CD4-positive, alpha-beta T cell (primary cell): Measurements from ENCODE around the gene DIAPH1. TPM values are rescaled to one million over a fixed set of nuclear protein-coding genes. Genes with fewer than 3 reads are reported as not detected.
A peak's percentile ranks its signal among the peaks of the same experiment; 100 is the strongest.

Experiments used
- ATAC-seq: fragments of 200-7000 bp; cut with Tn5 transposase; one replicate; pipeline ENCODE4 v1.10.0; 2022; ENCODE audit warnings: mild to moderate bottlenecking; ENCODE audit not compliant: poor library complexity
- CTCF ChIA-PET: fragments of 350-600 bp; sonication (Branson Sonifier 250); formaldehyde crosslinking; loops from one replicate; lab custom pipeline; 2021; ENCODE audit warnings: antibody characterized with exemption, inconsistent platforms; lab: Charles Lee
- POLR2A ChIA-PET: fragments of 350-600 bp; sonication (Branson Sonifier 250); formaldehyde crosslinking; loops from one replicate; lab custom pipeline; 2021; ENCODE audit warnings: antibody characterized with exemption, inconsistent platforms; lab: Charles Lee
- DNase-seq, 14 experiments: peaks; one replicate each; pipeline ENCODE4 v3.0.0-alpha.2; 2013 to 2020; ENCODE audit warnings: mixed read lengths in 2 of 14
- H3K27ac ChIP-seq, 2 donors: one replicate each; pipeline versions ENCODE4 v1.5.1 to v1.7.0; 2013; ENCODE audit warnings: low read length in 2 of 2, low read depth in 1 of 2, mild to moderate bottlenecking in 1 of 2
- H3K27me3 ChIP-seq, 2 experiments: 1 replicate in 1 of 2; 2 replicates in 1 of 2; pipeline versions ENCODE4 v1.6.1 to v1.7.0; 2013; ENCODE audit warnings: low read length in 2 of 2, control low read depth in 1 of 2, mild to moderate bottlenecking in 1 of 2, moderate library complexity in 1 of 2; ENCODE audit not compliant: insufficient read depth in 2 of 2, control insufficient read depth in 1 of 2
- H3K36me3 ChIP-seq: one replicate; pipeline ENCODE4 v1.6.1; 2013; ENCODE audit warnings: low read length, control low read depth; ENCODE audit not compliant: insufficient read depth
- H3K4me1 ChIP-seq: one replicate; pipeline ENCODE4 v1.6.1; 2013; ENCODE audit warnings: low read length, control low read depth; ENCODE audit not compliant: insufficient read depth
- H3K4me3 ChIP-seq: one replicate; pipeline ENCODE4 v1.5.1; 2013; ENCODE audit warnings: mild to moderate bottlenecking, low read length, moderate library complexity
- H3K9me3 ChIP-seq, 2 experiments: 1 replicate in 1 of 2; 2 replicates in 1 of 2; pipeline versions ENCODE4 v1.6.1 to v1.7.0; 2013; ENCODE audit warnings: low read length in 2 of 2, mild to moderate bottlenecking in 2 of 2, control low read depth in 1 of 2, moderate library complexity in 1 of 2; ENCODE audit not compliant: control insufficient read depth in 1 of 2, insufficient read depth in 1 of 2
- H3K27ac Mint-ChIP-seq: one replicate; pipeline ENCODE4 v1.8.0; 2020; ENCODE audit warnings: mixed read lengths
- H3K27me3 Mint-ChIP-seq: one replicate; pipeline ENCODE4 v1.8.0; 2021; ENCODE audit warnings: mixed read lengths
- H3K36me3 Mint-ChIP-seq: one replicate; pipeline ENCODE4 v1.8.0; 2021; ENCODE audit warnings: low read depth, mixed read lengths
- H3K4me1 Mint-ChIP-seq: one replicate; pipeline ENCODE4 v1.8.0; 2021; ENCODE audit warnings: low read depth, mixed read lengths
- H3K4me3 Mint-ChIP-seq: one replicate; pipeline ENCODE4 v1.8.0; 2020; ENCODE audit warnings: mild to moderate bottlenecking, mixed read lengths
- H3K9me3 Mint-ChIP-seq: one replicate; pipeline ENCODE4 v1.8.0; 2020; ENCODE audit warnings: mixed read lengths
- CTCF ChIP-seq: fragments of 200-600 bp; IDR thresholded peaks from one replicate; pipeline ENCODE4 v1.8.0; 2022; ENCODE audit warnings: antibody characterized with exemption, mild to moderate bottlenecking
- intact Hi-C, 2 experiments: fragments of 100-400 bp; cut with DNase I in 1 of 2; cut with micrococcal nuclease in 1 of 2; formaldehyde crosslinking; loops; one replicate each; pipeline versions ENCODE4 v1.15.1 to v1.9.0; 2023 to 2025; cut with DNase I, micrococcal nuclease
- total RNA-seq, 174 experiments: library from RNA in 2 of 174; stranded (reverse) in 2 of 174; gene quantifications; one replicate each; pipeline ENCODE4 v1.2.3 and lab custom pipeline; 2021 to 2026

The DIAPH1 gene
- total RNA-seq, 2 experiments from 2014 or later, result 159 to 161 TPM

- intact Hi-C loops, result no loop called here
- Histone ChIP-seq H3K4me1 (no peaks in the 10 kb centered on the region), H3K4me3 (no peak overlapping the region), H3K36me3 (no peaks in the 10 kb centered on the region), H3K27me3 (no peaks in the 10 kb centered on the region), H3K27ac (no peak overlapping the region), H3K9me3 (peaks cover 0 to 5% of the 10 kb centered on the region in 2 experiments)
- H3K27me3 Mint-ChIP-seq, result peaks cover 6% of the 10 kb centered on the region
- DNase-seq (peak in 1 of 14 experiments; percentile 16), ATAC-seq (no peak)
- no peak overlapping the region for H3K27ac Mint-ChIP-seq
- H3K9me3 Mint-ChIP-seq, result no peaks in the 10 kb centered on the region
- H3K4me3 Mint-ChIP-seq, result no peak overlapping the region
- TF ChIP-seq CTCF, result no peak
- H3K4me1 Mint-ChIP-seq, result peaks cover 2% of the 10 kb centered on the region
- ChIA-PET CTCF (interaction anchor here (1.3 kb wide), 1 partner anchor 12 kb away, joined by 3 read pairs; no protein-coding TSS in a partner anchor), POLR2A (interaction anchor here (1.2 kb wide), 1 partner anchor 21 kb away, joined by 3 read pairs; no protein-coding TSS in a partner anchor)
- H3K36me3 Mint-ChIP-seq, result no peaks in the 10 kb centered on the region
Measured at GRCh38 chr5:141657937-141658545, 39.2 kb upstream of the DIAPH1 start.

- Histone ChIP-seq H3K9me3 (peaks cover 0 to 5% of the 10 kb centered on the region in 2 experiments), H3K4me1 (no peaks in the 10 kb centered on the region), H3K4me3 (no peak overlapping the region), H3K27ac (no peak overlapping the region), H3K36me3 (no peaks in the 10 kb centered on the region), H3K27me3 (no peaks in the 10 kb centered on the region)
- H3K9me3 Mint-ChIP-seq, result no peaks in the 10 kb centered on the region
- no peaks in the 10 kb centered on the region for H3K36me3 Mint-ChIP-seq
- no peak for TF ChIP-seq CTCF
- H3K27ac Mint-ChIP-seq, result no peak overlapping the region
- peaks cover 7% of the 10 kb centered on the region for H3K4me1 Mint-ChIP-seq
- no peak for ATAC-seq
- no peak overlapping the region for H3K4me3 Mint-ChIP-seq
- H3K27me3 Mint-ChIP-seq, result peaks cover 6% of the 10 kb centered on the region
- DNase-seq, result no peak
- intact Hi-C loops, result no loop called here
- CTCF ChIA-PET, result interaction anchor here (1.3 kb wide), 1 partner anchor 12 kb away, joined by 3 read pairs; no protein-coding TSS in a partner anchor
- POLR2A ChIA-PET, result interaction anchor here (1.2 kb wide), 1 partner anchor 20 kb away, joined by 3 read pairs; no protein-coding TSS in a partner anchor
Measured at GRCh38 chr5:141657404-141657803, 38.6 kb upstream of the DIAPH1 start.

GRCh38 chr5:141656396-141656795 is 37.6 kb upstream of the DIAPH1 start:
- H3K27me3 ChIP-seq, result no peaks in the 10 kb centered on the region
- H3K9me3 Mint-ChIP-seq, result no peaks in the 10 kb centered on the region
- DNase-seq, result peak in 1 of 14 experiments; percentile 6
- no peak overlapping the region for H3K27ac Mint-ChIP-seq
- intact Hi-C loops, result no loop called here
- H3K36me3 ChIP-seq, result no peaks in the 10 kb centered on the region
- H3K27ac ChIP-seq, result no peak overlapping the region
- peaks cover 16% of the 10 kb centered on the region for H3K4me1 Mint-ChIP-seq
- ATAC-seq, result no peak
- H3K9me3 ChIP-seq, result peaks cover 0 to 5% of the 10 kb centered on the region in 2 experiments
- ChIA-PET POLR2A (no interaction called here), CTCF (interaction anchor here (1.3 kb wide), 1 partner anchor 8 kb away, joined by 3 read pairs; no protein-coding TSS in a partner anchor)
- no peak for TF ChIP-seq CTCF
- peaks cover 10% of the 10 kb centered on the region for H3K4me1 ChIP-seq
- no peak overlapping the region for H3K4me3 Mint-ChIP-seq
- H3K36me3 Mint-ChIP-seq, result no peaks in the 10 kb centered on the region
- no peak overlapping the region for H3K4me3 ChIP-seq
- H3K27me3 Mint-ChIP-seq, result peaks cover 6% of the 10 kb centered on the region
